Cardiac muscle cell (in vitro differentiated cells and primary cell): ENCODE results near the gene MBD5. TPM values are rescaled to one million over a fixed set of nuclear protein-coding genes. Genes with fewer than 3 reads are reported as not detected.

Source experiments
- DNase-seq, 2 donors: peaks; one replicate each; pipeline versions ENCODE4 v3.0.0 to v3.0.0-alpha.2; 2010 to 2017; ENCODE audit warnings: low read depth in 1 of 2, low spot score in 1 of 2
- H3K27ac ChIP-seq: fragments of 200-600 bp; sonication (generic); 2 replicates; pipeline ENCODE4 v1.5.1; 2016
- H3K27me3 ChIP-seq: fragments of 200-600 bp; sonication (generic); 2 replicates; pipeline ENCODE4 v1.6.0; 2016; ENCODE audit warnings: control low read depth
- H3K36me3 ChIP-seq: fragments of 200-600 bp; sonication (generic); 2 replicates; pipeline ENCODE4 v1.5.1; 2016; ENCODE audit warnings: control low read depth
- H3K4me1 ChIP-seq: fragments of 200-600 bp; sonication (generic); 2 replicates; pipeline ENCODE4 v1.8.1; 2017; ENCODE audit warnings: low read depth, mild to moderate bottlenecking, mixed run types
- H3K4me3 ChIP-seq: fragments of 200-600 bp; sonication (generic); 2 replicates; pipeline ENCODE4 v1.5.1; 2016; ENCODE audit warnings: mild to moderate bottlenecking
- H3K9me3 ChIP-seq: fragments of 200-600 bp; sonication (generic); 2 replicates; pipeline ENCODE4 v1.5.1; 2017; ENCODE audit warnings: low read depth, mild to moderate bottlenecking, control low read depth
- polyA plus RNA-seq: library from polyadenylated mRNA; unstranded; fragments of >200 nt; fragmentation: Nextera tagmentation; extraction: Ambion mirVana; gene quantifications from 2 replicates; pipeline ENCODE4 v1.2.1, GENCODE V29; 2016
- total RNA-seq: library from RNA; depleted of rRNA; stranded (reverse); fragments of >200 nt; gene quantifications from 2 replicates; pipeline ENCODE4 v1.2.3, GENCODE V29; 2016
- TF ChIP-seq, protein P1 (sequence below): IDR thresholded peaks from 2 replicates; pipeline ENCODE4 v1.5.1; 2012; ENCODE audit warnings: low read depth, mild to moderate bottlenecking, low read length

MBD5 gene
- total and polyA plus RNA-seq, 2 experiments from 2014 or later = 44.5 to 45.6 TPM

DNA sequence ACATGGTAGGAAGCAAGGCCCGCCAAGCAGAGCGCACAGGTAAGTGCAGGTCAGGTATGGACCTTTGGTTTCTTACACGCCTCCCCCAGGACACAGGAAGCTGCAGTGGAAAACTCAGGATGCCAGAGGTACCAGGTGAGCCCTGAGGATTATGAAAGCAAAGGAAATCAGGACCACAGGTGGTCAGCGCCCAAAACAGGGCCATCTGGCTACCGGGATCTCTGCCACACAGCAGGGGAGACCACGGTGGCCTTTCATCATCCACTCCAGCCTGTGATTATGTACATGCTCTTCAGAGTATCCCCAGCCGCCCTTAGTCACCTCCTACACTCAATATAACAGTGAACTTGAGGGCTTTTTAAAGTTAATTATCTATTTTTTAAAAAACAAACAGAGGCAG is 498.1 kb downstream of the MBD5 start:
- Histone ChIP-seq H3K4me3 (no peak overlapping the region), H3K9me3 (no peaks in the 10 kb centered on the region), H3K27me3 (no peaks in the 10 kb centered on the region), H3K36me3 (no peaks in the 10 kb centered on the region), H3K4me1 (no peaks in the 10 kb centered on the region), H3K27ac (no peak overlapping the region)
- TF ChIP-seq, protein P1, sequence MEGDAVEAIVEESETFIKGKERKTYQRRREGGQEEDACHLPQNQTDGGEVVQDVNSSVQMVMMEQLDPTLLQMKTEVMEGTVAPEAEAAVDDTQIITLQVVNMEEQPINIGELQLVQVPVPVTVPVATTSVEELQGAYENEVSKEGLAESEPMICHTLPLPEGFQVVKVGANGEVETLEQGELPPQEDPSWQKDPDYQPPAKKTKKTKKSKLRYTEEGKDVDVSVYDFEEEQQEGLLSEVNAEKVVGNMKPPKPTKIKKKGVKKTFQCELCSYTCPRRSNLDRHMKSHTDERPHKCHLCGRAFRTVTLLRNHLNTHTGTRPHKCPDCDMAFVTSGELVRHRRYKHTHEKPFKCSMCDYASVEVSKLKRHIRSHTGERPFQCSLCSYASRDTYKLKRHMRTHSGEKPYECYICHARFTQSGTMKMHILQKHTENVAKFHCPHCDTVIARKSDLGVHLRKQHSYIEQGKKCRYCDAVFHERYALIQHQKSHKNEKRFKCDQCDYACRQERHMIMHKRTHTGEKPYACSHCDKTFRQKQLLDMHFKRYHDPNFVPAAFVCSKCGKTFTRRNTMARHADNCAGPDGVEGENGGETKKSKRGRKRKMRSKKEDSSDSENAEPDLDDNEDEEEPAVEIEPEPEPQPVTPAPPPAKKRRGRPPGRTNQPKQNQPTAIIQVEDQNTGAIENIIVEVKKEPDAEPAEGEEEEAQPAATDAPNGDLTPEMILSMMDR = no peak
- no peak for DNase-seq

DNA sequence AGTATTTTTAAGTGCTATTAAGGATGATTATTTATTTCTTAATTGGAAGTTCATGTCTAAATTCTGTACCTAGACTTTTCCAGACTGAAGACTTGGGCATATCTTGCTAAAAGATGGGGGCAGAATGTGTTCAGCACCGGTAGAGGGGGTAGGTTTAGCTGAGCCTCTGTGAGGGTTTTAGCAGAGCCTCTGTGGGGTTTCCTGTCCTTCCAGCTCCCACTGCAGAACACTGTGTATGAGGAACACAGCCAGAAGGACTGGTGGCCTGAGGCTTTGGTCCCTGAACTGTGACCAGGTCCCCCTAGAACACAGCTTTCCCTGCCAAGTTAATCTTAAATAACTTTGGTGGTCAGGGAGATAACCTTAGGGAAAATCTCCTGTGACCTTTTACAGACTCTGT is 500.3 kb downstream of the MBD5 start:
- no peak overlapping the region for H3K27ac ChIP-seq
- TF ChIP-seq, protein P1 = no peak
- H3K27me3 ChIP-seq = no peaks in the 10 kb centered on the region
- no peak for DNase-seq
- no peak overlapping the region for H3K4me3 ChIP-seq
- H3K9me3 ChIP-seq = no peaks in the 10 kb centered on the region
- H3K4me1 ChIP-seq = no peaks in the 10 kb centered on the region
- H3K36me3 ChIP-seq = no peaks in the 10 kb centered on the region

DNA sequence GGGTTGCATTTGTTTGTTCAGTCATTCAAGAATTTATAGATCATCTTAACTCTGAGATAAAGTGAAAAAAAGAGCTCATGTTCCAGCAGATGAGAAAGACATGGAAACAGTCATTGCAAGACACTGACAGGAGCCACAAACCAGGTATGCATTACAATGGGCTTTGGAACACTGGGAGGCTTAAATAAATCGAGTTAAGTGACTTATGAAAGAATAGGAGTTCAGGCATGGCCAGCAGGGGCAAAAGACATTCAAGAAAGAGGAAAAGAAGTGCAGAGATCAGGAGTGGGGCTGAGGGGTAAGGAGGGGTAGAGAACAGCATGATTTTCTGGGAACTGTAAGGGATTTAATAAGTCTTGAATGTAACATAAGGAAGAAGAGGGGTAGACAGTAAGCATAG is 502.4 kb downstream of the MBD5 start:
- H3K4me1 ChIP-seq = no peaks in the 10 kb centered on the region
- no peaks in the 10 kb centered on the region for H3K9me3 ChIP-seq
- H3K36me3 ChIP-seq = no peaks in the 10 kb centered on the region
- no peak overlapping the region for H3K4me3 ChIP-seq
- TF ChIP-seq, protein P1 = no peak
- no peak for DNase-seq
- H3K27ac ChIP-seq = no peak overlapping the region
- H3K27me3 ChIP-seq = no peaks in the 10 kb centered on the region

DNA sequence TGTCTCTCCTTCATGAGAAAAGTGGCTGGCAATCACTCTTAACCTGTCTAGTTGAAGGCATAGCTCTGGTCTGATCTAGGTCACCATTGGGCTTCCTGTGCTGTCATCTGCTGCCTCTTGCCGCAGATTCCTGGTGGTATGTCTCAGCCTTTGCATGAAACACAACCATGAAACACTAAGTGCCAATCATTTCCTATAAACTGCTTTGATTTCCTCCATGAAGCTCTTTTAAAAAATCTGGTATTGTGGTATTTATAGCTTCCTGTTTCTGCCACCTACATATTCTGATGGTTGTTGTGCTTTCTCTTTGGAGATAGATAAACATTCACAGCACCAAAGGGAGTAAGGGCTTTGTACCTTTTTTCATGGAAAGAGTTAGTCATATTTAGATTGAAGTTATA is 503.6 kb downstream of the MBD5 start:
- no peaks in the 10 kb centered on the region for H3K9me3 ChIP-seq
- H3K4me3 ChIP-seq = no peak overlapping the region
- no peaks in the 10 kb centered on the region for H3K27me3 ChIP-seq
- no peak overlapping the region for H3K27ac ChIP-seq
- H3K36me3 ChIP-seq = no peaks in the 10 kb centered on the region
- TF ChIP-seq, protein P1 = no peak
- no peaks in the 10 kb centered on the region for H3K4me1 ChIP-seq
- no peak for DNase-seq

DNA sequence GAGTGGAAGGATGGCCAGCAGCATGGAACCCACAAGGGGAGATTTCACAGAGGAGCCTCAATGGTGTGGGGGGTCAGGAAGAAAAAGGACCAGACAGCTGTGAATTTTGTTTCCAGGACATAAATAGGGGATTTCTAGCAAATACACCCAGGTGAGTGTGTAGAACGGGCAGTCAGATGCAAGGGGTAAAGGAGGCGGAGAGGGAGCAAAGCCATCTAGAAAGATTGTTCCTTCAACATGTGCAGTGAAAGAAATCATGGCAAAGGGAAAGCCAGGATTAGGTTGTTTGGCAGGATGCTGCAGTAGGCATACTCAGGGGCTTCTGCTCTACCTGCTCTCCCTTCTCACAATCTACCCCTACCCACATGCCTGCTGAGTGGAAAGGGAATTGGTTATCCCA is 504.2 kb downstream of the MBD5 start:
- TF ChIP-seq, protein P1 = no peak
- H3K27ac ChIP-seq = no peak overlapping the region
- no peaks in the 10 kb centered on the region for H3K4me1 ChIP-seq
- no peaks in the 10 kb centered on the region for H3K9me3 ChIP-seq
- H3K36me3 ChIP-seq = no peaks in the 10 kb centered on the region
- no peak for DNase-seq
- H3K27me3 ChIP-seq = no peaks in the 10 kb centered on the region
- H3K4me3 ChIP-seq = no peak overlapping the region
